Epithelial cell of prostate (primary cell): ENCODE results near the gene ADD3.

Experiments used
- DNase-seq: peaks from one replicate; pipeline ENCODE4 v3.0.0-alpha.2; 2011; ENCODE audit warnings: low read depth, low spot score
- H3K27ac ChIP-seq: fragments of 450-650 bp; 2 replicates; pipeline ENCODE4 v1.5.1; 2017; ENCODE audit warnings: mild to moderate bottlenecking

The ADD3 gene, protein sequence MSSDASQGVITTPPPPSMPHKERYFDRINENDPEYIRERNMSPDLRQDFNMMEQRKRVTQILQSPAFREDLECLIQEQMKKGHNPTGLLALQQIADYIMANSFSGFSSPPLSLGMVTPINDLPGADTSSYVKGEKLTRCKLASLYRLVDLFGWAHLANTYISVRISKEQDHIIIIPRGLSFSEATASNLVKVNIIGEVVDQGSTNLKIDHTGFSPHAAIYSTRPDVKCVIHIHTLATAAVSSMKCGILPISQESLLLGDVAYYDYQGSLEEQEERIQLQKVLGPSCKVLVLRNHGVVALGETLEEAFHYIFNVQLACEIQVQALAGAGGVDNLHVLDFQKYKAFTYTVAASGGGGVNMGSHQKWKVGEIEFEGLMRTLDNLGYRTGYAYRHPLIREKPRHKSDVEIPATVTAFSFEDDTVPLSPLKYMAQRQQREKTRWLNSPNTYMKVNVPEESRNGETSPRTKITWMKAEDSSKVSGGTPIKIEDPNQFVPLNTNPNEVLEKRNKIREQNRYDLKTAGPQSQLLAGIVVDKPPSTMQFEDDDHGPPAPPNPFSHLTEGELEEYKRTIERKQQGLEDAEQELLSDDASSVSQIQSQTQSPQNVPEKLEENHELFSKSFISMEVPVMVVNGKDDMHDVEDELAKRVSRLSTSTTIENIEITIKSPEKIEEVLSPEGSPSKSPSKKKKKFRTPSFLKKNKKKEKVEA

DNA sequence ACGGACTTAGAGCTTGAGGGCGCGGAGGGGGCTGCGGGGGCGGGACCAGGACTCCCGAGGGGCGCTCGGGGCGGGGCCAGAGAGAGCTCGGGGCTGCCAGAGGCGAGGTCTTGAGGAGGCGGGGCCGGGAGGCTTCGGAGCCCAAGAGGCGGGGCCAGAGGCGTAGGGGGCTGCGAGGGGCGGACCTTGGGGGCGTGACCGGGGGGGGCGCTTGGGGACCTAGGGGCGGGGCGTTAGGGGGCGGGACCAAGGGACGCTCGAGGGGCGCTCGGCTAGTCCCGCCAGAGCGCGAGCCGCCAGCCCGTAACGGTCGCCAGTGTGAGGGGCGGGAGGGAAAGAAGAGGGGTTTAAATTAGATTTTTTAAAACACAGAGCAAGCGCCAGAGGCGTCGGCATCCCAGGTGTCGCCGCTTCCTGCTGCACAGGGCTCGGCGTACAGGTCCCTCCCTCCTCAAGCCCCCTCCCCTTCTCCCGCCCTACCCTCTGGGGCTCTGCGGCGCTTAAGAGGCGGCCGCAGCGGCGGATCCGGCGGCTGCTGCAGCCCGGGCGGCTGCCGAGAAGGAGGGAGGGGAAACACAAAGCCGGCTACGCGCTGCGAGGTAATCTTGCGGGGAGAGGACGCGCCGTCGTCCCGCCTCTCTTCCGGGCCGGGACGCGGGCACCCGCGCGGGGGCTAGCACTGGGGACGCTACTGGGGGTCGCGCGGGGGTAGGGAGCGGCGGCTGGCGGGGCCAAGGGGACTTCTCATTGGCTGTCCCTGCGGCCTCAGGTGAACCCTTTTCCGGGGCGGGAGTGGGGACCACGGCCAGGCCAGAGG lies at the start of gene ADD3:
ADD3 (plus strand) TSS at position 284 of the 817 bp plus-strand sequence. CDS start 92,670 bp downstream, outside the sequence.
- H3K27ac ChIP-seq: peak within 1 kb of the TSS; percentile 30
- no peak for DNase-seq

DNA sequence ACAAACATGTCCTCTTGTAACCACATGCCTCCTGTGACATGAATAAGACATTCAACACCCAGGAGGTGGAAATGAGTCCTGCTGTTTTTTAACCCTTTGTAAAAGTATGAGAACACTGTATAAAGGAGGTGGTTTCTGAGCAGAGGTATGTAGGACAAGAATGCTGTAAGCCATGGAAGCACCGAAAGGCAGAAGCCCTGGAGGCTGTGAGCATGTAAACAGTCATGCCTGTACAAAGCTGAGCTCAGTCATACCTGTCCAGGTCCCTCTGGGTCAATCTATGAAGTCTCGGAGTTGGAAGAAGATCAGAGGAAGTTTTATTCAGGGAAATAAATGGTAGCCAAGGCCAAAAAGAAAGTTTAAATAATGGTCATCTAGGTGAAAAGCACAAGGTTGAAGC lies 49.7 kb upstream of the ADD3 start:
- peak; percentile 37 for DNase-seq
- H3K27ac ChIP-seq: peak overlapping the region; percentile 3

DNA sequence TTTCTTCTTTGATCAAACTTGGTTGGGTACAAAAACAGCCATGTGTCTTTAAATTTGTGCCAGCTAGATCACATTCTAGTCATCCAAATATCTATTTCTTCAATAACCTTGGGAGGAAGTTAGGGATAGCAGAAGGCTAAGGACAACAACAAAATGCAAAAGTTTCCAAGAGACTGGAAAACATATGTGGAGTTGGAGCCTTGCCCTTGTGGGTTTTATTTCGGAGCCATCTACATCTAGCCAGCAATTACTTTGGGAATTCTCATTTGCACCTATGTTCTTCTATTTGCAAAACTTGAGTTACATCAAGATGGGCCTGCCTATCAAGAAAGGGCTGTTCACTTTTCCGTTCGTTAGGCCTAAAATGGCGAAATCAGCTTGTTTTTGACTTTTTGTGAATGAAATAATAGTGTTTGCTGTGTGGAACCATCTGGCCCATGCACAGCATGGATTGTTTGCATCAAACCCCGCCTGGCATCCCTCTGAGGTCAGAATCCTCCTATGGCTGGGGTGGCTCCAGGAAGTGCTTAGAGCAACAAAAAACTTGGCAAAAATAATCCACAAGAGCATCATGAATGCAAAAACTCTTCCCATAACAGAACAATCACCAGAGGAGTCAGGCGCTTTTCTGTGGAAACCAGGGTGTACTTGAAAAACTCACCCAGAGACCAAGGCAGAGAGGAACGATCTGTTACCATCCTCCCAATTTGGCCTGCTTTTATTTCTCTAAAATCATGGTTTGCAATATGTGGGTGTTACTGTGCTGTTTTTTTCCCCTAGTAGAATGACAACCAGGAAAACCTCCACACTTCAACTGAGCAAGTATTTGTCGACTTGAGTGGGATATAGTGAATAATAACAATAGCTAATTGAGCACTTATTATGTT lies 48.3 kb upstream of the ADD3 start:
- DNase-seq: no peak
- H3K27ac ChIP-seq: no peak overlapping the region

DNA sequence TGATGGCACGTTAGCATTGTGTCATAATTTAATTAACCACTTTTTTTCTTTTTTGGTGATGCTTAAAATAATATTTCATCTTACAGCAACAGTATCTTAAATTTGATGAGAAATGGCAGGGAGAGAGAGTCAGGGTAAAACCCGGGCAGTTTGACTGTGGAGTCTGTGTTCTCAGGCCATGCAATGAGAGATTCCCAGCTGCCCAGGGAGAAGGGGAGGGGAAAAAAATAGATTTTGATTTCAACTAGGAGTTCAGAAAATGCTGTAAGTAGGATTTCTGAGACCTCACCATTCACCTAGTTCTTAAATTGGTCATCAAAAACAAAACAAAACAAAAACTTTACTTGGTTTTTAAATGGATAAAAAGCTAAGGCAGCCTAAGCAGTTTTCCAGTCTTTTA lies 47.1 kb upstream of the ADD3 start:
- no peak overlapping the region for H3K27ac ChIP-seq
- DNase-seq: no peak

DNA sequence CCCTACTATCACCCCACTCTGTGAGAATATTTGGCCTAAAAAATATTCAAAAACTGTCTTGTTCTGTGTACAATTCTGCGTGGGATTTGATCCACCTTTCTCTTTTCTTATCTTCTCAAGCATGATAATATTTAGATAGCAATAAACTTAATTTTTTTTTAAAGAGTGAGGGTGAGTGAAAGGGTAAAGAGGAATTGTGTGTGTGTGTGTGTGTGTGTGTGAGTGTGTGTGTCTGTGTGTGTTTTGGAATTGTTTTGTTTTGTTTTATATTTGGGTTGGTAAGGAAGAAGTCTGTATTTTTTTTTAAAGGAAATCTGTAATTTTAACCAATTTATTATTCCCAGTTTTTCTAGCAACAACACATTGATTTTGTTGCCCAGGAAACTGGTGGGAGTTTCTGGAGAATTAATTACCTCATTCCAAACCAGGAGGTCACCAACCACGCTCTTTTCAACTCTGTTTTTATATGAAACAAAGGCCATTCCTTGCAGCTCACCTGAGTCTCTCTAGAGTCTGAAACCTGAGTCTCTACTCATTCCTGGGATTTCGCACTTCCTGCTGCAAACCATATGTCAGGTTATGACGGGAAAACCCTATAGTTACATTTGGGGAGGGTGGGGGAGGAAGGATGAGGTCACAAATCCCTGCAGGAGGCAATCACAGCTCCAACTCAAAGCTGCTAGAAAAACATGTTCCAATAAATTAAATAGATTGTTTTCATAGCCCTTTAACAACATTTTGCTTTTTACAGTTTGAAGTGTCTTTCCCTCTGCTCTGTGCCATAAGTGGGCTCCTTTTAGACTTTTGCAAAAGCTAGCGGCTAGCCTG lies 46.4 kb upstream of the ADD3 start:
- H3K27ac ChIP-seq: no peak overlapping the region
- DNase-seq: peak; percentile 12

DNA sequence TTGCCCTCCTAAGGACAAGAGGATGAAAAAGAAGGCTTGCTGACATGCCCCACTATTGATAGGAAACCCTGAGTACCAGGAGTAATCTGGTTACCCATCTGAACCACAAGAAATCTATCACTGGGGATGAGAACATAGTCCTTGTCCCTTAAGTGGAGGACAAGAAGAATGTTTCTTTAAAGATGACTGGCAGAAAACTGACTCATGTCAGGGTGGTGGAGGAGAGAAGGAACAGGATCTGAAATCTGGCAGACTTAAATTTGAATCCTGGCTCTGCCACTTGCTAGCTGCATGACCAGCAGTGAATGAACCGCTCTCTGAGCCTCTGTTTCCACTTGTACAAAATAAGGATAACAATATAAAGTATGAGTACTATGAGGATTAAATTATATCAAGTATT lies 45.5 kb upstream of the ADD3 start:
- H3K27ac ChIP-seq: no peak overlapping the region
- no peak for DNase-seq

DNA sequence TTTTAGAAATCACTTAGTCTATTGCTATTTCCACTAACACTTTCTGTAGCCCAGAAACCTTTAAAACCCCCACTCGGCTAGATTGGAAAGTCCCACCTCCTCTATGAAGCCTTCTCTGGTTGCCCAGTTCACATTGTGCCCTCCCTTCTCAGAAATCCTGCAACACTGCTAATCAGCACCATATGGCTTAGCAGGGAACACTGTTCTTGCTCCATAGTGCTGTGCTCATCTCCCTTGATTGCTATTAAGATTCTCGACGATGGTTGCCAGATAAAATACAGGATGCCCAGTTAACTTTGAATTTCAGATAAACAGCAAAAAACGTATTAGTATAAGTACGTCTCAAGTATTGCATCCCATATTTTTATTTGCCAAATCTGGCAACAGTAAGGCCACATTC lies 44.3 kb upstream of the ADD3 start:
- DNase-seq: no peak
- H3K27ac ChIP-seq: no peak overlapping the region

DNA sequence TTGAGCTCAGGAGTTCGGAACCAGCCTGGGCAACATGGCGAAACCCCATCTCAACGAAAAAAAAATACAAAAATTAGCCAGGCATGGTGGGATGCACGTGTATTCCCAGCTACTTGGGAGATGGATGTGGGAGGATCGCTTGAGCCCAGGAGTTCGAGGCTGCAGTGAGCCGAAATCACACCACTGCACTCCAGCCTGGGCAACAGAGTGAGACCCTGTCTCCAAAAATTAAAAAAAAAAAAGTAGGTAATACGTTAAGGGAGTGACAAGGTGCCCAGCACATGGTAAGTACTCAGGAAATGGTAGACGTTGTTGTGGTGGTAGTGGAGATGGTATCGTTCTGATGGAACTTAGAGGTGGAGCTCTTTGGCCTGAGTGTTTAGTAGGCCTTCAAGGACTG lies 43.5 kb upstream of the ADD3 start:
- DNase-seq: no peak
- H3K27ac ChIP-seq: no peak overlapping the region

DNA sequence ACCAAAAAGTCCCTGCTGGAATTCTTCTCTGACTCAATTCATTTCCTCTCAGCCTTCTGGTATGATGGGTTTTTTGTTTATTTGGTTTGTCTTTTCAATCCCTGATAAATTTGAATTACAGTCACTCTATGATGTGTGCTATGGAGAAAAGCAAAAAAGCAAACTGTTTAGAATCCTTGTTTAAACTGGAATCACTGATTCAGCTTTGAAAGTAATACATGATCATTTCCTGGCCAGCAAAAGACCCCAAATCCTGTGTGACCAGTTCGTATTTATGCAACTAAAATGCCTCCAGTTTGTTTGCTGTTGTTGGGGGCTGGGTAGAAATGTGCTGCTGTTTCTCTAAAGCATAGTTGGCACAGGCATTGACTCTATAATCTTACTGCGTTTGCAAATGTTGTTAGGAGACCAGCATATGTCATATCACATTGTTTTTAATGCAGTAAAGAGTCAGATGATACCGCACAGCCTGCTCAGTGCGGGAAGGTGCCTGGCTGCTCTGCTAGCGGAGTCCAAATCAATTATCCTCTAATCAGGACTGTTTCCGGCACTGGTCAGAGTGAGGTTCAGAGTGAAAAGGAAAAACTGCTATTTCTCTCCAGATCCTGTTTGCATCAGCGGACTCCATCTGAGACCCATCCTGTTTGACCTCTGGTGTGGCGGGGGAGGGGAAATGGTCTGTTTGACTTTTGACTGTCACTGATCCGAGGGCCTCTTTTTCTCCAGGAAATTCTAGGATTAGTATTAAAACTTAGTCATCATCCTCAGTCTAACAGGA lies 40.6 kb upstream of the ADD3 start:
- DNase-seq: no peak
- no peak overlapping the region for H3K27ac ChIP-seq

DNA sequence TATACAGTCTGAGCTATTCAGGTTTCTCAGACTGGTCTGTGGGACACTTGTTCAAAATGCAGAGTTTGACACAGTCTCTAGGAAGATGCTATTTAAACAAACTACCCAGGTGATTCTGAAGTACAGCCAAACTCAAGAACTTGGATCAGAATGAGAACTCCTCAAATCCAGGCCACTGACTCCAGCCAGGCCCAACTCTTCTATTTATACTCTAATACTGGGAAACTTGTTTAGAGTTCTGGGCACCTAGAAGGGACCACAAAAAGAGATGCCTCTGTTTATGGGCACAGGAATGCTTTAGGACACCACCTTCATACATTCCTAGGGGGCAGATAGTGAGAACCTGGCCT lies 40.1 kb upstream of the ADD3 start:
- DNase-seq: no peak
- H3K27ac ChIP-seq: no peak overlapping the region

DNA sequence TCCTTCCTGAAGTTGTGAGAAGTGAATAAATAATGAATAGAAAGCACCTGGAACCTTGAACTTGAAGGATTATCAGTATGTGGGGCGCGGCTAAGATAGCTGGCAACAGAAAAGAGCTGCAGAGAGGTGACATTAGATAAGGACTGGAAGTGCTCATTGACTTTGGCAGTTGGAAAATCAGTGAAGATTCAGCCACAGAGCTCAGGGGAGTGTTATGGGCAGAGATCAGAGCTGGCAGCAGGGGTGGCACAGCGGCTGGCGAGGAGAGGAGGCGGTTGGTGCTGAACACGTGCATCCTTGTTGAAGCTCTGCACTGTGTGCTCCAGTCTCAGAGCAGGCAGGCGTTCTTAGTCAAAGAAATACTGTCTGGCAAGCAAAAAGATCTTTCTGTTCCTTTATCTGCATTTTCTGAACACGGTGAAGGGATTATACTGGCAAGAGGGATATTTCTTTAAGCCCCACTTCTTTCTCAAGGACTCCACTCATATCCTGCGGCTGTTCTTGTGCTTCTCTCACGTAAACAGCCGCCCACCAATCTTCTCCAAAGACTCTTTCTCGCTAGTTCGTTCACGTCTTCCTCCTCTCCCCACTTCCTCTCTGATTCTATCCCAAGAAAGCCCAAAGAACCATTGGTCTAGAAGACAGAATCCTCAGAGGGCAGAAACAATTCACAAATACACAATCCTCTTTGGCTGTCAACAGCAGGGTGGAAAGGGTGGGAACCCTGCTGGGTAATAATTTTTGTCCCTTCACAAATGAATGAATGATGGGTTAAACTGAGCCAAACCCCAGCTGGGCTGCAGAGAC lies 38.6 kb upstream of the ADD3 start:
- no peak overlapping the region for H3K27ac ChIP-seq
- DNase-seq: no peak

DNA sequence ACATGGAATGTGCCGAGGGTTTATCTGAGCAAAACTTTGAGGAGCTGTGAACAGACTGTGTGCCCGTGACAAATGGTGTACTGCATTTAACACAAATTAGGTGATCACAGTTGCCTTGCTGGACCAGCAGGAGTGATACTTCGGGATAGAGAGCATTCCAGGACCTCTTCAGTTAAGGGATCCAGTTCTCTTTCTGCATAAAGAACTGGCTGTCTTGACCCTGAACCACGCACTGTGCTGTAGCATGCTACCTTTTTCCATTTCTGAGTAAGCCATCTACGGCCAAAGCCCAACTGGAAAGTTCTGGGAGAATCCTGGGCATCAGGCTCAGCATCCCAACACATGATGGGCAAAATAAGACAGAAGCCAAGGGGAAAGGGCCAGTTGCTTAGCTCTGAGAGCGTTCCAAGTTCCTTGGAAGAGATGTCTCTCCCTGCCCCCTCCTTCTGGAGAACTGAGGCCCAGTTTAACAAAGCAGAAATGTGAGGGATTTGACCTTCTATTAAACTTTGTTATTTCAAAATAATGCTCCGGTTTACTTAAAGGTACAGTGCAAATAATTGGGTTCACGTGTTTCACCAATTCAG lies 37.9 kb upstream of the ADD3 start:
- DNase-seq: no peak
- no peak overlapping the region for H3K27ac ChIP-seq

DNA sequence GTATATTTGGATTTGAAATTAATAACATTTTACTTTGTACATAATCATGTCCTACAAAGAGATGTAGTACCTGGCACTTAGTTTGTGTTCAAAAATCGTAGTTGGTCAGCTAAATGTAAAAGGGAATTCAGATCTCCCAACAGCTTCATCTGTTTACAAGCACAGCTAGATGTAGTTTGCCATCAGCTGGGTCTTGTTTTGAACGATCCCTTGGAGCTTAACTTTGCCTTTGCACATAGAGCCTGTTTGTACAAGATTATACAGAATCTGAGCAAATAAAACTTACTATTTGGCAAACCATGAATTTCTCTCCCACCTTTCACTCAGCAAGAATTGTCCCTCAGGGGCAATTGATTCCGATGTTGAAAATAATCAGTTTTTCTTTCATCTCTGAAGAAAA lies 36.1 kb upstream of the ADD3 start:
- DNase-seq: no peak
- H3K27ac ChIP-seq: no peak overlapping the region

DNA sequence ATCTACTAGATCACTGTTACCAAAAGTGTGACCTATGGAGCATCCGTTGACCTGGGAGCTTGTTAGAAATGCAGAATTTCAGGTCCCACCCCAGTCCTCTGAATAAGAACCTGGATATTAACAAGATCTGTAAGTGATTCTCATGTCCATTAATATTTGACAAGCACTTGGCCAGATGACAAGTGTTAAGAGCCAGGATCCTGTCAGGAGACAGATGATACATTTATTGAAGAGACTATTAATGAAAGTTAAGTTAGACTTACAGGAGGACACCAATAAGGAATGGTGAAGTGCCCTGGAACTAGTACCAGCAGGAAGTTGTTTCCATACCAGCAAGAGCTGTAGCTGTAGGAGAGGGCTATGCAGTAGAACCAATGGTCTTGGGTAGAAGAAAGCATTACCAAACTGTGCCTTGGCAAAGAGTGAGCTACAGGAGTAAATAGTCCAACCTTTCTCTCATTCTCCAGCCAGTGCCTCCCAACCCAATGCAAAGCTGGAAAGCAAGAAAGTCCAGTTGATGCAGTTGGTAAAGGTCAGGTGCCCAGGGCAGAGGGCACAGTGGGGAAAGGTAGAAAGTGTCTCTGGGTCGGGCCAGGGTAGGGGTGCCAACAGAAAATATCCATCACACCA lies 35.3 kb upstream of the ADD3 start:
- H3K27ac ChIP-seq: no peak overlapping the region
- no peak for DNase-seq

DNA sequence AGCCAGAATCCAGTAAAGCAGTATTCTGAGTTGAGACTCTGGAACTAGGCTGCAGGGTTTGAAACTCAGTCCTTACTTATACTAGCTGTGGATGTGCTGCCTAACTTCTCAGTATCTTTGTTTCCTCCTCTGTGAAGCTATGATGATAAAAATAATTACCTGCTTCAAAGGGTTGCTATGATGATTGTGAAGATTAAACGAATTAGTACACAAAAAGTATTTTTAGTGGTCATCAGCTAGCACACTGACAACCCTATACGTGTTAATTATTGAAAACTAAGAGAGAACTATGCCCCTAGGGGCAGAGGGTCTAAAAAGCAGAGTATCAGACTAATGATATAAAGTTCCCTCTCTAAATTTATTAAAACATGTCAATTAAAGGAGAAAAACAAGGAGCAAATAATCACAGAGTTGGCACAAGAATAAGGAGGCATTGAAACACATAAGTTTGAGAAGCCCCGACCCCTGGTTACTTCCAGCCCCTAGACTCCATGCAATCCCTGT lies 34.4 kb upstream of the ADD3 start:
- H3K27ac ChIP-seq: no peak overlapping the region
- no peak for DNase-seq

DNA sequence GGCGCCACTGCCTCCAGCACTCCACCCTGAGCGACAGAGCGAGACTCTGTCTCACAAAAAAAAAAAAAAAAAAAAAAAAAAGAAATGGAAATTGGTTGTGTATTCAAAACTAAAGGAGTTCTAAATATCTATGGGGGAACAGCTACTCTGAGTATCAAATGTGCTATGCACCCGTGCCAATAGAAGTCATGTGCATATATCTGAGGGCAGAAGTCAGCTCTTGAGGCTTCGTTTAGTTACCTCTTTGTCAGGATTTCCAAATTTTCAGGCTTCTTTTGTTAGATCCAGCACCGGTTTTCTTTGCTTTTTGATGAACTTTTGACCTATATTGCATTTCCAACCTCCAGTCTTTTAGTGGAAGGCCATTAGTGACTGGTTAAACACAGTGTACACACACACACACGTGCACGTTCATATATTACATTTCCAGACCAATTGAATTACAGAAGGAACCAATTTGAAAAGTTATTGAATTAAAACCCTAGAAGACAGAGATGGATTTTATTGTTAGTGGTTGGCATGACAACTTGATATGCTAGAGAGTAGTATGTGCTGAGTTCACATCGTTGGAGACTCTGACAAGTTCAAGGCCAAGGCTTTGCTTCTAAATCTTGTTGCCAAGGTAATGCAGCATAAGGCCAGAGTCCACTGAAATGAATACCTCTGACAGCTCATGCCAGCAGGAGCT lies 33.1 kb upstream of the ADD3 start:
- no peak overlapping the region for H3K27ac ChIP-seq
- no peak for DNase-seq
